Measurements from ENCODE around the gene SHISAL1. TPM values are rescaled to one million over a fixed set of nuclear protein-coding genes. Genes with fewer than 3 reads are reported as not detected.

The SHISAL1 gene
- total RNA-seq, 1 donor from 2014 or later: 2.8 TPM

- H3K36me3 Mint-ChIP-seq: no peaks in the 10 kb centered on the region
- no peak overlapping the region for H3K27ac Mint-ChIP-seq
- no peak overlapping the region for H3K4me3 Mint-ChIP-seq
- DNase-seq (ENCODE audit: extremely low spot score, unreplicated experiment): no peak
- H3K9me3 Mint-ChIP-seq: no peaks in the 10 kb centered on the region
- TF ChIP-seq CTCF (conservative IDR thresholded peaks at IDR 0.05): no peak
- H3K27me3 Mint-ChIP-seq: peaks cover 3% of the 10 kb centered on the region
- H3K4me1 Mint-ChIP-seq (ENCODE audit: unreplicated experiment): peaks cover 5% of the 10 kb centered on the region
Measured at GRCh38 chr22:44263547-44263946, 49.2 kb downstream of the SHISAL1 start.

- no peaks in the 10 kb centered on the region for H3K36me3 Mint-ChIP-seq
- H3K4me3 Mint-ChIP-seq: no peak overlapping the region
- peaks cover 3% of the 10 kb centered on the region for H3K27me3 Mint-ChIP-seq
- no peak for TF ChIP-seq CTCF (conservative IDR thresholded peaks at IDR 0.05)
- H3K27ac Mint-ChIP-seq: no peak overlapping the region
- peak; percentile 53 for DNase-seq (ENCODE audit: extremely low spot score, unreplicated experiment)
- peaks cover 3% of the 10 kb centered on the region for H3K4me1 Mint-ChIP-seq (ENCODE audit: unreplicated experiment)
- H3K9me3 Mint-ChIP-seq: no peaks in the 10 kb centered on the region
Measured at GRCh38 chr22:44261861-44262595, 50.7 kb downstream of the SHISAL1 start.

GRCh38 chr22:44261164-44261860 lies 51.4 kb downstream of the SHISAL1 start:
- peak; percentile 44 for DNase-seq (ENCODE audit: extremely low spot score, unreplicated experiment)
- peaks cover 3% of the 10 kb centered on the region for H3K4me1 Mint-ChIP-seq (ENCODE audit: unreplicated experiment)
- no peak overlapping the region for H3K27ac Mint-ChIP-seq
- H3K9me3 Mint-ChIP-seq: no peaks in the 10 kb centered on the region
- no peaks in the 10 kb centered on the region for H3K36me3 Mint-ChIP-seq
- no peak overlapping the region for H3K4me3 Mint-ChIP-seq
- H3K27me3 Mint-ChIP-seq: peaks cover 6% of the 10 kb centered on the region
- TF ChIP-seq CTCF (conservative IDR thresholded peaks at IDR 0.05): no peak

GRCh38 chr22:44260216-44261035 lies 52.3 kb downstream of the SHISAL1 start:
- Mint-ChIP-seq H3K9me3 (no peaks in the 10 kb centered on the region), H3K36me3 (no peaks in the 10 kb centered on the region), H3K4me3 (no peak overlapping the region), H3K4me1 (ENCODE audit: unreplicated experiment) (peaks cover 3% of the 10 kb centered on the region), H3K27me3 (peaks cover 6% of the 10 kb centered on the region), H3K27ac (no peak overlapping the region)
- DNase-seq (ENCODE audit: extremely low spot score, unreplicated experiment): peak; percentile 51
- no peak for TF ChIP-seq CTCF (conservative IDR thresholded peaks at IDR 0.05)

GRCh38 chr22:44259366-44260215 lies 53.2 kb downstream of the SHISAL1 start:
- TF ChIP-seq CTCF (conservative IDR thresholded peaks at IDR 0.05): no peak
- Mint-ChIP-seq H3K4me3 (no peak overlapping the region), H3K4me1 (ENCODE audit: unreplicated experiment) (peaks cover 3% of the 10 kb centered on the region), H3K9me3 (no peaks in the 10 kb centered on the region), H3K27ac (no peak overlapping the region), H3K27me3 (peaks cover 15% of the 10 kb centered on the region), H3K36me3 (peaks cover 4% of the 10 kb centered on the region)
- DNase-seq (ENCODE audit: extremely low spot score, unreplicated experiment): peak; percentile 39
